A673 (cell line): ENCODE results near the gene MPI.

ENCODE experiments used
- EZH2 ChIP-seq: fragments of 200-600 bp; sonication (generic); IDR thresholded peaks from 2 replicates; pipeline ENCODE4 v1.6.1; 2017; ENCODE audit warnings: borderline replicate concordance, low read depth, mild to moderate bottlenecking, mixed read lengths, antibody characterized with exemption, low read length; ENCODE audit not compliant: poor library complexity, severe bottlenecking
- TF ChIP-seq, protein P1 (sequence below): fragments of 300-800, 200-600 bp; sonication (generic); conservative IDR thresholded peaks from 2 replicates; pipeline ENCODE4 v1.5.1; 2017; ENCODE audit warnings: low read depth, mild to moderate bottlenecking, antibody characterized with exemption, low read length, moderate library complexity, mixed read lengths

DNA sequence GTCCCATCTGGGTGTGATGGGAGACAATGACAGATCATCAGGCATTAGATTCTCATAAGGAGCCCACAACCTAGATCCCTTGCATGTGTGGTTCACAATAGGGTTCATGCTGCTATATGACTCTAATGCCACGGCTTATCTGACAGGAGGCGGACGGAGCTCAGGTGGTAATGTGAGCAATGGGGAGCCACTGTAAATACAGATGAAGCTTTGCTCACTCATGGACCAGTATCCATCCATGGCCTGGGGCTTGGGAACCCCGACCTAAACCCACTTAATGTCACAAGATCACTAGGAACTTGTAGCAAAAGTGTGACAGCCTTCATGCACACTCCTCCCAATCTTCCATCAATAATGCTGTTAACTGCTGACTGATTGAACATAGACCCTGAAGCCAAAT, 18.8 kb downstream of the MPI start:
- TF ChIP-seq, protein P1, sequence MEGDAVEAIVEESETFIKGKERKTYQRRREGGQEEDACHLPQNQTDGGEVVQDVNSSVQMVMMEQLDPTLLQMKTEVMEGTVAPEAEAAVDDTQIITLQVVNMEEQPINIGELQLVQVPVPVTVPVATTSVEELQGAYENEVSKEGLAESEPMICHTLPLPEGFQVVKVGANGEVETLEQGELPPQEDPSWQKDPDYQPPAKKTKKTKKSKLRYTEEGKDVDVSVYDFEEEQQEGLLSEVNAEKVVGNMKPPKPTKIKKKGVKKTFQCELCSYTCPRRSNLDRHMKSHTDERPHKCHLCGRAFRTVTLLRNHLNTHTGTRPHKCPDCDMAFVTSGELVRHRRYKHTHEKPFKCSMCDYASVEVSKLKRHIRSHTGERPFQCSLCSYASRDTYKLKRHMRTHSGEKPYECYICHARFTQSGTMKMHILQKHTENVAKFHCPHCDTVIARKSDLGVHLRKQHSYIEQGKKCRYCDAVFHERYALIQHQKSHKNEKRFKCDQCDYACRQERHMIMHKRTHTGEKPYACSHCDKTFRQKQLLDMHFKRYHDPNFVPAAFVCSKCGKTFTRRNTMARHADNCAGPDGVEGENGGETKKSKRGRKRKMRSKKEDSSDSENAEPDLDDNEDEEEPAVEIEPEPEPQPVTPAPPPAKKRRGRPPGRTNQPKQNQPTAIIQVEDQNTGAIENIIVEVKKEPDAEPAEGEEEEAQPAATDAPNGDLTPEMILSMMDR, result no peak
- TF ChIP-seq EZH2, result no peak
